ENCODE data around the gene IPMK.

- TF ChIP-seq CTCF (IDR thresholded peaks at IDR 0.05) (no peak), ZFX (IDR thresholded peaks at IDR 0.05; ENCODE audit: borderline replicate concordance) (no peak)
These were observed 1.5 kb downstream of the IPMK start for GRCh38 chr10:58266003-58266825.
